ENCODE data around the gene UBL4A. TPM values are rescaled to one million over a fixed set of nuclear protein-coding genes. Genes with fewer than 3 reads are reported as not detected.
A peak's percentile ranks its signal among the peaks of the same experiment; 100 is the strongest.

Gene UBL4A
- total and polyA plus RNA-seq, 2 of the 13 experiments (the other 11 are each of a cell fraction or from before 2014, with no cell fraction given), result 16.8 to 25.5 TPM

GRCh38 chrX:154490414-154491083, 4.1 kb upstream of the UBL4A start, which contains the start of gene SLC10A3 (continued):
- TF ChIP-seq ARID4A (CRISPR knock-in tag; IDR thresholded peaks at IDR 0.05; ENCODE audit: borderline replicate concordance), result peak; percentile 40; the same call in 1 of the 2 replicates
- TF ChIP-seq POLR2G (IDR thresholded peaks at IDR 0.05; ENCODE audit: low read depth, low read length), result peak; percentile 66
- TF ChIP-seq ZHX2 (IDR thresholded peaks at IDR 0.05; ENCODE audit: low read depth), result peak; percentile 55; the same call in 1 of the 2 replicates
- TF ChIP-seq ZHX2 (CRISPR knock-in tag; IDR thresholded peaks at IDR 0.05; ENCODE audit: borderline replicate concordance), result no peak
- peak; percentile 55; the same call in 1 of the 2 replicates for TF ChIP-seq UBTF (CRISPR knock-in tag; IDR thresholded peaks at IDR 0.05)
- TF ChIP-seq NFYC (CRISPR knock-in tag; IDR thresholded peaks at IDR 0.05), result peak; percentile 62
- peak; percentile 68 for TF ChIP-seq ZFY (CRISPR knock-in tag; IDR thresholded peaks at IDR 0.05)
- TF ChIP-seq MXD1 (CRISPR knock-in tag; IDR thresholded peaks at IDR 0.05), result peak; percentile 37; the same call in 1 of the 2 replicates
- TF ChIP-seq FOXK1 (CRISPR knock-in tag; IDR thresholded peaks at IDR 0.05; ENCODE audit: borderline replicate concordance, low read depth), result peak; percentile 21; the same call in 1 of the 2 replicates
- no peak for TF ChIP-seq ZNF280D (CRISPR knock-in tag; IDR thresholded peaks at IDR 0.05)
- 0 out of 2 replicates have a peak, but pooled peaks have one; percentile 44 for TF ChIP-seq CCDC6 (CRISPR knock-in tag; IDR thresholded peaks at IDR 0.05)
